Spleen (tissue), 11 donors: ENCODE data around the gene ZNRF3. TPM values are rescaled to one million over a fixed set of nuclear protein-coding genes. Genes with fewer than 3 reads are reported as not detected.
"Not testable (repeated sequence)": the region's sequence is repeated elsewhere in the genome, so short reads cannot be mapped to it uniquely, and the experiment has no call there.

Source experiments
- DNase-seq: peaks from one replicate; pipeline ENCODE4 v3.0.0-alpha.2; 2020
- H3K27ac ChIP-seq, 8 donors: fragments of 200-600 bp; sonication (generic) in 7 of 8; 1 replicate in 4 of 8; 2 replicates in 4 of 8; pipeline versions ENCODE4 v1.5.0 to v1.8.0; 2016 to 2021; ENCODE audit warnings: inconsistent platforms in 4 of 8, mild to moderate bottlenecking in 4 of 8, moderate library complexity in 1 of 8
- H3K27me3 ChIP-seq, 7 donors: fragments of 200-600 bp; sonication (generic) in 6 of 7; replicated peaks in 1 of 7; 1 replicate in 4 of 7; 2 replicates in 3 of 7; pipeline versions ENCODE4 v1.5.0 to v1.8.0; 2016 to 2021; ENCODE audit warnings: inconsistent platforms in 3 of 7, mild to moderate bottlenecking in 1 of 7
- H3K36me3 ChIP-seq, 6 donors: fragments of 200-600 bp; sonication (generic) in 5 of 6; 1 replicate in 4 of 6; 2 replicates in 2 of 6; pipeline versions ENCODE4 v1.5.0 to v1.8.0; 2016 to 2021; ENCODE audit warnings: inconsistent platforms in 2 of 6
- H3K4me1 ChIP-seq, 6 donors: fragments of 200-600 bp; sonication (generic) in 5 of 6; 1 replicate in 3 of 6; 2 replicates in 3 of 6; pipeline versions ENCODE4 v1.5.0 to v1.8.0; 2016 to 2021; ENCODE audit warnings: inconsistent platforms in 3 of 6
- H3K4me3 ChIP-seq, 8 donors: fragments of 200-600 bp; sonication (generic) in 7 of 8; 1 replicate in 4 of 8; 2 replicates in 4 of 8; pipeline versions ENCODE4 v1.5.0 to v1.8.0; 2016 to 2021; ENCODE audit warnings: inconsistent platforms in 4 of 8, mild to moderate bottlenecking in 4 of 8, moderate library complexity in 2 of 8
- H3K9me3 ChIP-seq, 8 donors: fragments of 200-600 bp; sonication (generic) in 7 of 8; 1 replicate in 4 of 8; 2 replicates in 4 of 8; pipeline versions ENCODE4 v1.5.0 to v1.8.0; 2016 to 2021; ENCODE audit warnings: inconsistent platforms in 4 of 8
- POLR2A ChIP-seq, 3 donors: fragments of 450-650 bp; IDR thresholded peaks; one replicate each; pipeline ENCODE4 v1.5.1; 2017; ENCODE audit warnings: antibody characterized with exemption in 3 of 3, mild to moderate bottlenecking in 1 of 3
- POLR2AphosphoS5 ChIP-seq, 3 donors: sonication (generic); formaldehyde crosslinking; IDR thresholded peaks; one replicate each; pipeline ENCODE4 v1.5.1; 2017; ENCODE audit warnings: antibody characterized with exemption in 3 of 3
- WGBS, 5 donors: extraction: QIAGEN DNeasy Blood & Tissue Kit in 3 of 5; methylation state at CpG; one replicate each; pipeline versions ENCODE4 v1.1.5 to v1.1.7; 2013 to 2018; 5-methylcytosine and 5-hydroxymethylcytosine counted together
- intact Hi-C: fragments of 100-400 bp; cut with DNase I; formaldehyde crosslinking; loops from one replicate; pipeline ENCODE4 v1.15.0; 2023; ENCODE audit warnings: low total_unique reads
- polyA plus RNA-seq, 3 donors: library from polyadenylated mRNA; stranded (reverse); fragments of 200-250 nt; gene quantifications; one replicate each; pipeline ENCODE4 v1.2.1, GENCODE V29; 2013
- total RNA-seq, 7 donors: library from RNA; depleted of rRNA in 3 of 7; stranded (reverse); fragments of >200 nt in 3 of 7; fragmentation: NEBNext Ultra II Directional in 4 of 7; extraction: Animal tissue kit (Norgen Biotek cat#: 25700) in 4 of 7; gene quantifications; one replicate each; pipeline versions ENCODE4 v1.1.0 to v1.2.1, GENCODE V29; 2016 to 2021
- TF ChIP-seq, protein P1 (sequence below), 11 experiments: fragments of 200-600 bp in 7 of 11; fragments of 450-650 bp in 4 of 11; sonication (generic) in 4 of 11; IDR thresholded peaks in 8 of 11; conservative IDR thresholded peaks in 3 of 11; 1 replicate in 7 of 11; 2 replicates in 4 of 11; pipeline versions ENCODE4 v1.4.0 to v1.8.0; 2016 to 2021; ENCODE audit warnings: antibody characterized with exemption in 11 of 11, inconsistent platforms in 4 of 11, mild to moderate bottlenecking in 1 of 11
- donor health status: healthy with polysubstance abuse.
- donor health status: DM: no; HTN: no; CAD: no; lungs with moderate emphysema.
- donor health status: DM: no; HTN: no; CAD: no.
- donor health status: Bipolar disorder and iron deficiency.
- donor health status: healthy.
- donor health status: DM: no; HTN: no; CAD: no.
- donor health status: DM: yes; HTN: yes; CAD: no.

ZNRF3 gene
- total and polyA plus RNA-seq, 10 donors, result 0.15 to 4.5 (median 2.6) TPM

DNA sequence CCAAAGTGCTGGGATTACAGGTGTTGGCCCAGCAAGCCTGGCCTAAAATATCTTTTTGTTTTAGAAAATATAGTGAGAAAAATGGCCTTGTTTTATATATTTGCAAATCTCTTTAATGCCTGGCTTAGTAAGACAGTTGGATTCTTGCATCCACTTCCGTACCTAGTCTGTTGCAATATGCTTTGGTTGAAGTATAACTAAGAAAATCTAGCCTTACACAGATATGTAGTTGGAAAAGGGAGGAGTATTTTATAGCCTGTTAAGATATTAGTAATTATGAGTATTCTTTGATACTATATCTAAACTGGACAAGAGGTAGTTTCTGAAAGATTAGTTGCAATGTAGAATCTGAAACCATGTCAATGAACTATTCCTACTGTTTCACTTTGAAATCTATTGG, 65.1 kb downstream of the ZNRF3 start:
- peaks cover 0 to 23% (median 15%) of the 10 kb centered on the region in 8 donors for H3K9me3 ChIP-seq
- no peak overlapping the region for H3K27ac ChIP-seq
- H3K36me3 ChIP-seq, result no peaks in the 10 kb centered on the region
- peaks cover 0 to 18% (median 0%) of the 10 kb centered on the region in 7 donors for H3K27me3 ChIP-seq
- 71 to 100% (median 89%) methylated on average over 1 of the region's 1 CpG for WGBS, 5 donors
- no peak for DNase-seq
- H3K4me1 ChIP-seq, result peaks cover 0 to 22% (median 0%) of the 10 kb centered on the region in 6 donors
- intact Hi-C loops, result no loop called here
- no peak overlapping the region for H3K4me3 ChIP-seq
- TF ChIP-seq POLR2AphosphoS5 (IDR thresholded peaks at IDR 0.05) (no peak), POLR2A (IDR thresholded peaks at IDR 0.05) (no peak)
- TF ChIP-seq, protein P1, sequence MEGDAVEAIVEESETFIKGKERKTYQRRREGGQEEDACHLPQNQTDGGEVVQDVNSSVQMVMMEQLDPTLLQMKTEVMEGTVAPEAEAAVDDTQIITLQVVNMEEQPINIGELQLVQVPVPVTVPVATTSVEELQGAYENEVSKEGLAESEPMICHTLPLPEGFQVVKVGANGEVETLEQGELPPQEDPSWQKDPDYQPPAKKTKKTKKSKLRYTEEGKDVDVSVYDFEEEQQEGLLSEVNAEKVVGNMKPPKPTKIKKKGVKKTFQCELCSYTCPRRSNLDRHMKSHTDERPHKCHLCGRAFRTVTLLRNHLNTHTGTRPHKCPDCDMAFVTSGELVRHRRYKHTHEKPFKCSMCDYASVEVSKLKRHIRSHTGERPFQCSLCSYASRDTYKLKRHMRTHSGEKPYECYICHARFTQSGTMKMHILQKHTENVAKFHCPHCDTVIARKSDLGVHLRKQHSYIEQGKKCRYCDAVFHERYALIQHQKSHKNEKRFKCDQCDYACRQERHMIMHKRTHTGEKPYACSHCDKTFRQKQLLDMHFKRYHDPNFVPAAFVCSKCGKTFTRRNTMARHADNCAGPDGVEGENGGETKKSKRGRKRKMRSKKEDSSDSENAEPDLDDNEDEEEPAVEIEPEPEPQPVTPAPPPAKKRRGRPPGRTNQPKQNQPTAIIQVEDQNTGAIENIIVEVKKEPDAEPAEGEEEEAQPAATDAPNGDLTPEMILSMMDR (IDR thresholded peaks at IDR 0.05 in 8 of 11, conservative IDR thresholded peaks at IDR 0.05 in 3 of 11), result no peak

DNA sequence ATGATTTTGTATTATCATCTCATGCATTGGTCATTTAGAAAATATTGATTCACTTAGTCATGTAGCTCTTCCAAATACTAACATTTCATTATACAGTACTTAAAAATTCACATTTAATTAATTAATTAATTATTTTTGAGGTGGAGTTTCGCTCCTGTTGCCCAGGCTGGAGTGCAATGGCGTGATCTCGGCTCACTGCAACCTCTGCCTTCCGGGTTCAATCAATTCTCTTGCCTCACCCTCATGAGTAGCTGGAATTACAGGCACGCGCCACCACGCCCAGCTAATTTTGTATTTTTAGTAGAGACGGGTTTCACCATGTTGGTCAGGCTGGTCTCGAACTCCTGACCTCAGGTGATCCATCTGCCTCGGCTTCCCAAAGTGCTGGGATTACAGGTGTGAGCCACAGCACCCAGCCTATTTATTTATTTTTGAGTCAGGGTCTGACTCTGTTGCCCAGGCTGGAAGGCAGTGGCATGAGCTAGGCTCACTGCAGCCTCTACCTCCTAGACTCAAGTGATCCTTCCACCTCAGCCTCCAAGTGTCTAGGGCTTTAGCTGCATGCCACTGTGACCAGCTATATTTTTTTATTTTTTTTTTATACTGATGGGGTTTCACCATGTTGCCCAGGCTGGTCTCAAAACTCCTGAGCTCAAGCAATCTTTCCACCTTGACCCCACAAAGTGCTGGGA, 65.6 kb downstream of the ZNRF3 start:
- Histone ChIP-seq H3K27me3 (peaks cover 0 to 24% (median 0%) of the 10 kb centered on the region in 7 donors), H3K4me1 (peaks cover 0 to 16% (median 0%) of the 10 kb centered on the region in 6 donors), H3K9me3 (peaks cover 0 to 23% (median 15%) of the 10 kb centered on the region in 8 donors)
- DNase-seq, intact Hi-C loops, H3K4me3 ChIP-seq, H3K36me3 ChIP-seq, H3K27ac ChIP-seq: not testable (repeated sequence)
- WGBS, 5 donors, result 93 to 100% (median 96%) methylated on average over 10 of the region's 10 CpGs

GRCh38 chr22:28949788-28950187, 66.4 kb downstream of the ZNRF3 start:
- H3K27me3 ChIP-seq, result peaks cover 0 to 32% (median 0%) of the 10 kb centered on the region in 7 donors
- H3K4me1 ChIP-seq, result peaks cover 0 to 16% (median 0%) of the 10 kb centered on the region in 6 donors
- H3K36me3 ChIP-seq, result no peaks in the 10 kb centered on the region
- H3K27ac ChIP-seq, result no peak overlapping the region
- 80 to 92% (median 83%) methylated on average over 5 of the region's 5 CpGs for WGBS, 5 donors
- H3K9me3 ChIP-seq, result peaks cover 0 to 23% (median 15%) of the 10 kb centered on the region in 8 donors
- no peak overlapping the region for H3K4me3 ChIP-seq
- DNase-seq, result no peak
- no peak for TF ChIP-seq POLR2AphosphoS5 (IDR thresholded peaks at IDR 0.05)
- no peak for TF ChIP-seq POLR2A (IDR thresholded peaks at IDR 0.05)
- TF ChIP-seq, protein P1 (IDR thresholded peaks at IDR 0.05 in 8 of 11, conservative IDR thresholded peaks at IDR 0.05 in 3 of 11), result no peak
- intact Hi-C loops, result no loop called here

DNA sequence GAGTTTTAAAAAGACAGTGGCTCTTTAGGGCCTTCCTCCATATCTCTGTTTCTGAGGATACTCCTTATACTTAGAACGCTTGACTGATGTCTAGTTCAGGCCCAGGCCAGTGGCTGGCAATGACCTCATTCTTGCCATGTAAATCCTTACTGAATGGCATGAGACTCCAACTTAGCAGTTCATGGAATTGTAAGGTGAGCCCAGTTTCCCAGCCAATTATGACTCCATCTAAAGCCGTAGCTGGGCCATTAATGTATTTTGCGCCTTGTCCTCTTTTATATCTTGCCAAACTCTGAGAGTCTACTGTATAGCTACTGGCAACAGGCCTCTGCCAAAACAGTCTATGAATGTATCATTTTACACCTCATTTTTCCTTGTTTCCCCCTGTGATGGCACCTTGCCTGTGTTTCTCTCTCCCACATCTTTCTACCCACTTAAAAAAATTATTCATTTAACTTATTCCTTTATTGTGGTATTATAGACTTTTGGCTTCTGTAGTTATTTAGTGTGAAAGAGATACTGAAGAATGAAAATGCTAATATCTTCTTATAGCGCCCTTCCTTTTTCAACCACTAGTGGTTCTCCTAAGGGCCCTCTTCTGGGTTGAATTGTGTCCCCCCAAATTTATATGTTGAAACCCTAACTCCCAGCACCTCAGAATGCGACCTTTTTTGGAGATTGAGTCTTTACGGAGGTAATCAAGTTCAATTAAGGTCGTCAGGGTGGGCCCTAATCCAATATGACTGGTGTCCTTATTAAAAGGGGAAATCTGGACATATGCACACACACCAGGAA, 67.4 kb downstream of the ZNRF3 start:
- TF ChIP-seq POLR2A (IDR thresholded peaks at IDR 0.05) (no peak), POLR2AphosphoS5 (IDR thresholded peaks at IDR 0.05) (no peak)
- TF ChIP-seq, protein P1 (IDR thresholded peaks at IDR 0.05 in 8 of 11, conservative IDR thresholded peaks at IDR 0.05 in 3 of 11), result no peak
- no peak overlapping the region for H3K27ac ChIP-seq
- H3K9me3 ChIP-seq, result peaks cover 0 to 23% (median 15%) of the 10 kb centered on the region in 8 donors
- no peak overlapping the region for H3K4me3 ChIP-seq
- H3K4me1 ChIP-seq, result peaks cover 0 to 23% (median 6%) of the 10 kb centered on the region in 6 donors
- peaks cover 0 to 38% (median 0%) of the 10 kb centered on the region in 7 donors for H3K27me3 ChIP-seq
- no peak for DNase-seq
- intact Hi-C loops, result no loop called here
- H3K36me3 ChIP-seq, result no peaks in the 10 kb centered on the region
- WGBS, 5 donors, result 90 to 95% (median 94%) methylated on average over 7 of the region's 7 CpGs
